Right ventricle myocardium inferior (tissue), 1 donor: ENCODE measurements around the gene AFDN. TPM values are rescaled to one million over a fixed set of nuclear protein-coding genes. Genes with fewer than 3 reads are reported as not detected.
A peak's percentile ranks its signal among the peaks of the same experiment; 100 is the strongest.

Source experiments
- ATAC-seq: fragments of 200-7000 bp; cut with Tn5 transposase; one replicate; pipeline ENCODE4 v1.9.1; 2020; ENCODE audit warnings: mild to moderate bottlenecking, moderate library complexity
- DNase-seq: peaks from one replicate; pipeline ENCODE4 v3.0.0; 2021; ENCODE audit errors: missing footprints
- intact Hi-C: fragments of 100-400 bp; cut with DNase I; formaldehyde crosslinking; loops from one replicate; pipeline ENCODE4 v1.11.0; 2022
- total RNA-seq: library from RNA; stranded (reverse); fragmentation: NEBNext Ultra II Directional; extraction: Animal tissue kit (Norgen Biotek cat#: 25700); gene quantifications from one replicate; pipeline ENCODE4 v1.2.1, GENCODE V29; 2021
- donor health status: DM: no; HTN: yes; CAD: no; lungs with severe emphysema.

AFDN gene
- total RNA-seq, 1 donor from 2014 or later, result 58.5 TPM

- ATAC-seq (no peak), DNase-seq (no peak)
- intact Hi-C loops, result no loop called here
Measured at GRCh38 chr6:167832497-167833395, 6.0 kb downstream of the AFDN start.

GRCh38 chr6:167833396-167833763 lies 6.7 kb downstream of the AFDN start:
- ATAC-seq (no peak), DNase-seq (no peak)
- intact Hi-C loops, result no loop called here

DNA sequence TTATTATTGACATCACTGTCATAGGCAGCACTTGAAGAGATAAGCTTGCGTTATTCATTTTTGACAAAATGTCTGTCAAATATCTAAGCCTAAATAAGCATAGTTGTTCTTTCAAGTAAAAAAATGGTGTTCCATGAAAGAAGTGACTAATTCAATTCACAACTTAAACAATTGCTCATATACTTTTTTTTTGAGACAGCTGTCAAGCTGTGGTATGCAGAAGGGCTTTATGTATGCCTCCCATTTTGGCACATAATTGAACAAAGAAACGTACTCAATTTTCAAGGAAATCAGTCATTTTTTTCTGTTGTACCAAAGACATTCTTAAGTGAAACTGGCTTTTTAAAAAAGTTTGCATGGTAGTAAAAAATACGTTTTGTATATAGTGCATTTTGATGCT lies 8.5 kb downstream of the AFDN start:
- intact Hi-C loops, result no loop called here
- ATAC-seq (no peak), DNase-seq (no peak)

DNA sequence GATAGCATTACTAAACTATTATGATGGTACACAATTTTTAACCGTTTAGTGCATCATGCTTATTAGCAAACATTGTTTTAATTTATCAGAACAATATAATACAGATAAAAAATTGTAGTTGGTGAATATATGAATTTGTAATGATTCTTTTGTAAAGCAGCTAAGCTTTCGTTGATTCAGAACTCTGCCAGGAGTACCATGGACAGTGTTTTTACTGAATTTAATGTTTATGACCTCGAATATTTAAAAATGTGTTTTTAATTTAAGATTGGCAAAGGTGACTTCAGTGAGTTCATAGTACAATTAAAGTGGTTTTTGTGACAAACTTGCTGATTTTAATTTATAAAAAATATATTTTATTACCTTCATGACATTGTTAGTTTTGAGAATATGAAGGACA lies 10.0 kb downstream of the AFDN start:
- intact Hi-C loops, result no loop called here
- ATAC-seq (no peak), DNase-seq (no peak)

GRCh38 chr6:167838207-167838748 lies 11.6 kb downstream of the AFDN start:
- intact Hi-C loops, result no loop called here
- no peak for DNase-seq

DNA sequence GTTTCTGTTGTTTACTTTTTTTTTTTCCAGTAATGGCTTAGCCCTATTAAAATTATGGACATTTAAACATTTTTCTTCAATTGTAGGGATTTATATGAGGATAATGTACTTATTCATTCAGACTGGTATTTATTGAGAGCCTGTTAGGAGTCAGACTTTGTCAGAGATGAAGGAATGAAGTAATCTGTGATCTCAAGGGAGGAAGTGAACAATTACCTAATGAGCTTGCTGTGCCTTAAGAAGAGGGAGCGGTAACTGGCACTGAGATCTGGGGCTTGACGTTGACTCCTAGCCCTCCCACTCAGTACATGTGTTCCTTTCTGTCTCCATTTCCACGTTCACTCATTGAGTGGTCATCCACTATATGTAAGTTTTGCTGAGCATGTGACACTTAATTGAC lies 12.6 kb downstream of the AFDN start:
- intact Hi-C loops, result no loop called here
- peak; percentile 31 for ATAC-seq

More at GRCh38 chr6:167838207-167838748, 11.6 kb downstream of the AFDN start:
- no peak for ATAC-seq

DNA sequence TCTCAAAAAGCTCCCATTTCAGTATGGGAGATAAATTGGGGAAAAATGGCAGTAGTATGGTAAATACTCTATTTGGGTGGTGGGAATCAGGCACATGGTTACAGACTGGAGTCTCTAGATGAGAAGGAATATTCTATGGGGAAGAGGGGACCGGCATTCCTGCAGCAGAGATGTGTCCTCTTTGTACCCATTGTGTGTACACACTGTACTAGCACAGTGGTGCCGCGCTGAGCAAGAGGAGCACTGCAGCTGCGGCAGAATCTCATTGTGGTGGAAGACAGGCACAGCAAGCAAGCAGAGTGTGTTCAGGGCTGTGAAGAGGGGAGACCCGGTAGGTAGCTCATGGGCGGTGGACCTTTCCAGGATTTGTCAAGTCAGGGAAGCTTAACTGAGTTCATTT lies 13.0 kb downstream of the AFDN start:
- intact Hi-C loops, result no loop called here
- ATAC-seq, result no peak

More for the DNA sequence above, 12.6 kb downstream of the AFDN start:
- no peak for DNase-seq

GRCh38 chr6:167840160-167840525 lies 13.4 kb downstream of the AFDN start:
- DNase-seq (no peak), ATAC-seq (no peak)
- intact Hi-C loops, result no loop called here

More for the DNA sequence above, 13.0 kb downstream of the AFDN start:
- DNase-seq, result no peak

- ATAC-seq (no peak), DNase-seq (no peak)
- intact Hi-C loops, result no loop called here
Measured at GRCh38 chr6:167840526-167841179, 13.9 kb downstream of the AFDN start.

GRCh38 chr6:167841981-167842380 lies 15.3 kb downstream of the AFDN start:
- ATAC-seq (no peak), DNase-seq (no peak)
- intact Hi-C loops, result no loop called here

GRCh38 chr6:167842457-167842856 lies 15.7 kb downstream of the AFDN start:
- intact Hi-C loops, result no loop called here
- no peak for DNase-seq
- no peak for ATAC-seq

- intact Hi-C loops, result no loop called here
- ATAC-seq, result no peak
- no peak for DNase-seq
Measured at GRCh38 chr6:167843023-167843422, 16.3 kb downstream of the AFDN start.

DNA sequence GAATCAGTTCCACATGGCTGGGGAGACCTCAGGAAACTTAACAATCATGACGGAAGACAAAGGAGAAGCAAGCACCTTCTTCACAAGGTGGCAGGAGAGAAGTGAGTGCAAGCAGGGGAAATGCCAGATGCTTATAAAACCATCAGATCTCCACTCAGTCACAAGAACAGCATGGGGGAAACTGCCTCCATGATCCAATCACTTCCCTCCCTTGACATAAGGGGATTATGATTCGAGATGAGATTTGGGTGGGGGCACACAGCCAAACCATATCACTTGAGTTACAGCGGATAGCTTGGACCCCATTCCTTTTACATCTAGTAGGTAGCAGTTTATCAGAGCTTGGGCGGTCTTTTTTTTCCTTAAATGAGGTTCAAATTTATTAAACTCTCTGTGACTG lies 19.1 kb downstream of the AFDN start:
- ATAC-seq (no peak), DNase-seq (no peak)
- intact Hi-C loops, result no loop called here

DNA sequence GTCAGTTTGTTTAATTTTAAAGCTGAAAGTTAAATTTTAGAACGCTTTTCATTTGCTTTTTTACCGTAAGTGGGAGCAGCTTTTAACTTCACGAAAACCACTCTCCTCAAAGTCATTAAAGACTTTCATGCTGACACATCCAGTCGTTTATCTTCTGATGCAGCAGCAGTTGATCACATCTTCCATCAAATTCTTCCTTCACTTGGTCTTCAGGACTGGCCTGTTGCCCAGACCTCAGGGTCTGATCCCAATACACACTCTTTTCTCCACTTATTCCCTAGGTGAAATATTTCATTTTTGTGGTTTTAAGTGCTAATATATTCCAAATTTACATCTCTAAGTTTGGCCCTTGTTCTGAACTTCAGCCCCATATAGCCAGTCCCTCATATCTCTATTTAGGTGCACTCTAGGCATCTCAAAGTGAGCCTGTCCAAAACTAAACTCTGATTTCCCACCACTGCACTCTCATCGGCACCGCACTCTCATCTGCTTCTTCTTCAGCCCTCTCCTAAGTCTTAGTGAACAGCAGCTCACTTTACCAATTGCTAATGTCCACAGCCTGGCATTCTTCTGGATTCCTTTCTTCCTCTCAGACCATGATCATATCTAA lies 20.4 kb downstream of the AFDN start:
- DNase-seq (no peak), ATAC-seq (no peak)
- intact Hi-C loops, result no loop called here

GRCh38 chr6:167847936-167848335 lies 21.2 kb downstream of the AFDN start:
- intact Hi-C loops, result no loop called here
- DNase-seq (no peak), ATAC-seq (no peak)

DNA sequence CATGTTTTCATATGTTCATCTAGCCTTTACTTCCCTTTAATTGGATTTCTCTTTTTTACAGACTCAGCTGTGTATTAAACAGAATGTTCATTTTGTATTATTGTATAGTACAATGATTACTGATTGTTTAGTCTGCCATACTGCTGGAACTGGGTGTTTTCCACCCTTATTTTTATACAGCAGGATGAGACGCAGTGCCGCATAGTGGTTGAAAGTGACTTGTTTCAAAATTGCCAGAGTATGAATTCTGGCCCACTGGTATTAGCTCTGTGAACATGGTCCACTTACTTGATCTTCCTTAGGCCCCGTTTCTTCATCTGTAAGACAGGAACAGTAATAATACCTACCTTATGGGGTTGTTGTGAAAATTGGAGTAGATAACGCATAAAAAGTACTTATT lies 22.1 kb downstream of the AFDN start:
- DNase-seq (no peak), ATAC-seq (no peak)
- intact Hi-C loops, result no loop called here

DNA sequence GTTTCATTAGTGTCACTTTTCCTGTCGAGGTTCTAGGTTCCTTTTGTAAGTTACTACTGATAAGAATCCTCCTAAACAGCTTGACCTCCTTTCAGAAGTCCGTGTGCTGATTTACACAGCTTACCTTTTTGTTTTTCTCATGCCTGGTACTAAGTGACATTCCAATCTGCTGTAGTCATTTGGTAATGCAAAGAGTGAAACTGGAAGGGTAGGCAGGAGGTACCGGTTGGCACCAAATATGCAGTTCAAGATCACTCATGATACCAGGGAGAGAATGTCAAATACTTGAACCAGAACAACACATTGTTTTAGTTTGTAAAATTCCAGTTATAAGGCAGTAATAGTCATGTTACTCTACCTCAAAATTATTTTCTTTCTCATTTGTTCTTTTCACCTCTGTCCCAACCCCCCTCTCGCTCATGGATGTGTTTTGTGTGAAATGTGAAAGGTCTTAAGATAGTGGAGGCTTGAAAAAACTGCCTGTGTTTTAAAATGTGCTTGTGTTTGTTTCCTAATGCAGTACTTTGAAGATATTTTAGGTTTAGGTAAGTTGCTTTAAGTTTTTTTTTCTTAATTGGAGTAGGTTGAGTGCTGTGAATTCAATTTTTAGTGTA lies 23.2 kb downstream of the AFDN start:
- no peak for ATAC-seq

GRCh38 chr6:167850782-167851181 lies 24.1 kb downstream of the AFDN start:
- intact Hi-C loops, result no loop called here
- ATAC-seq, result no peak

More for the DNA sequence above, 23.2 kb downstream of the AFDN start:
- no peak for DNase-seq
- intact Hi-C loops, result no loop called here

GRCh38 chr6:167851370-167851952 lies 24.8 kb downstream of the AFDN start:
- ATAC-seq (no peak), DNase-seq (no peak)
- intact Hi-C loops, result no loop called here

More at GRCh38 chr6:167850782-167851181, 24.1 kb downstream of the AFDN start:
- no peak for DNase-seq
